ENCODE measurements around the gene ACOT8. TPM values are rescaled to one million over a fixed set of nuclear protein-coding genes. Genes with fewer than 3 reads are reported as not detected.

ACOT8 gene
- total and polyA plus RNA-seq, 2 of the 8 experiments (the other 6 are each of a cell fraction or from before 2014, with no cell fraction given), result 37.6 to 88.8 TPM

- Histone ChIP-seq H3K4me2 (ENCODE audit: insufficient read depth in 1 of 2, low read depth in 2 of 2, low read length in 2 of 2) (peak overlapping the region; percentile 15 to 80; a peak in 1 of 4 replicates), H3K79me1 (ENCODE audit: low read depth, low read length) (peaks cover 5% of the 10 kb centered on the region), H2BK5ac (ENCODE audit: low read depth, low read length) (no peak overlapping the region; the same call in 1 of the 2 replicates), H3K14ac (ENCODE audit: insufficient read length) (no peak overlapping the region), H4K91ac (replicated peaks; ENCODE audit: insufficient read length, low read length) (no peak overlapping the region), H3K9me3 (ENCODE audit: insufficient read depth in 2 of 2, low read depth in 1 of 2, low read length in 1 of 2) (no peaks in the 10 kb centered on the region), H3K56ac (replicated peaks; ENCODE audit: insufficient read length, low read depth, low read length) (no peak overlapping the region), H3K36me3 (ENCODE audit: control insufficient read depth in 2 of 4, insufficient read depth in 4 of 4, low read length in 3 of 4) (peaks cover 16 to 53% (median 34%) of the 10 kb centered on the region in 4 experiments), H3K27me3 (replicated peaks in 1 of 4; ENCODE audit: control insufficient read depth in 3 of 4, extremely low read depth in 1 of 4, insufficient read depth in 3 of 4, low read length in 3 of 4) (no peaks in the 10 kb centered on the region), H4K8ac (ENCODE audit: extremely low read depth, insufficient read depth, low read length) (no peak overlapping the region), H3K79me2 (ENCODE audit: control insufficient read depth in 1 of 2, insufficient read depth in 2 of 2, low read length in 2 of 2) (peaks cover 7 to 20% of the 10 kb centered on the region in 2 experiments), H3K27ac (ENCODE audit: low read depth, low read length) (0 out of 2 replicates have a peak overlapping the region, but pooled peaks have one; percentile 7), H2BK120ac (replicated peaks; ENCODE audit: low read depth, low read length) (no peak overlapping the region), H4K20me1 (replicated peaks in 1 of 2; ENCODE audit: control insufficient read depth in 1 of 2, insufficient read depth in 2 of 2, low read length in 2 of 2) (peaks cover 5 to 7% of the 10 kb centered on the region in 2 experiments), H2AFZ (ENCODE audit: low read length) (no peak overlapping the region), H3K23ac (ENCODE audit: insufficient read length) (no peak overlapping the region), H3K9ac (replicated peaks in 1 of 4; ENCODE audit: extremely low read depth in 1 of 4, low read depth in 3 of 4, low read length in 3 of 4) (no peak overlapping the region; a peak in 1 of 7 replicates), H2AK5ac (ENCODE audit: low read depth, low read length) (no peak overlapping the region), H3K4me3 (ENCODE audit: extremely low read depth in 1 of 4, insufficient read depth in 2 of 4, low read depth in 3 of 4, low read length in 4 of 4) (no peak overlapping the region), H3K4ac (replicated peaks; ENCODE audit: insufficient read length, low read depth, low read length) (no peak overlapping the region), H2BK20ac (ENCODE audit: low read length) (no peak overlapping the region), H3K18ac (ENCODE audit: extremely low read depth, low read length) (no peak overlapping the region), H4K5ac (ENCODE audit: insufficient read length, low read depth, low read length) (no peak overlapping the region), H3K23me2 (ENCODE audit: low read depth, low read length) (peaks cover 9% of the 10 kb centered on the region; the same call in 1 of the 2 replicates), H2BK15ac (ENCODE audit: low read length) (no peak overlapping the region), H2BK12ac (ENCODE audit: low read depth, low read length) (no peak overlapping the region), H3K4me1 (replicated peaks in 1 of 4; ENCODE audit: control insufficient read depth in 3 of 4, insufficient read depth in 4 of 4, low read length in 3 of 4) (peaks cover 0 to 4% (median 2%) of the 10 kb centered on the region in 4 experiments; a peak in 3 of 7 replicates)
- DNase-seq (ENCODE audit: low read depth in 1 of 2, low spot score in 2 of 2), result no peak
- POLR2A ChIA-PET (ENCODE audit: partially characterized antibody), result interaction anchor here (0.6 to 10.4 kb wide), 9 partner anchors 11 to 551 kb away, joined by 3 to 96 read pairs (median 6); partner anchors contain the start of genes ACOT8, NEURL2, SNX21 and TNNC2
- FAIRE-seq, result no peak
- CTCF ChIA-PET (ENCODE audit: partially characterized antibody), result interaction anchor here (1.0 to 2.3 kb wide), 7 partner anchors 11 to 209 kb away, joined by 3 to 13 read pairs (median 3); no protein-coding TSS in a partner anchor
- 84% methylated on average over 3 of the region's 3 CpGs; no CpG with 5 or more reads in 1 of the 2 experiments for WGBS, 2 experiments (ENCODE audit: extremely low coverage in 1 of 2, insufficient coverage in 1 of 2, insufficient read length in 1 of 2, insufficient replicate concordance in 2 of 2, low coverage in 1 of 2, low lambda C conversion rate in 2 of 2, missing lambda C conversion rate in 1 of 2)
- no peak for TF ChIP-seq FOSL1 (IDR thresholded peaks at IDR 0.05; ENCODE audit: insufficient read depth, low read depth, low read length)
These were observed 42.9 kb downstream of the ACOT8 start for GRCh38 chr20:45814314-45814713.

Data from H1 (cell line).